ENCODE results near the gene SGSM1. TPM values are rescaled to one million over a fixed set of nuclear protein-coding genes. Genes with fewer than 3 reads are reported as not detected.

SGSM1 gene
- total and polyA plus RNA-seq, 2 of the 4 experiments (the other 2 are of a cell fraction), result not detected

DNA sequence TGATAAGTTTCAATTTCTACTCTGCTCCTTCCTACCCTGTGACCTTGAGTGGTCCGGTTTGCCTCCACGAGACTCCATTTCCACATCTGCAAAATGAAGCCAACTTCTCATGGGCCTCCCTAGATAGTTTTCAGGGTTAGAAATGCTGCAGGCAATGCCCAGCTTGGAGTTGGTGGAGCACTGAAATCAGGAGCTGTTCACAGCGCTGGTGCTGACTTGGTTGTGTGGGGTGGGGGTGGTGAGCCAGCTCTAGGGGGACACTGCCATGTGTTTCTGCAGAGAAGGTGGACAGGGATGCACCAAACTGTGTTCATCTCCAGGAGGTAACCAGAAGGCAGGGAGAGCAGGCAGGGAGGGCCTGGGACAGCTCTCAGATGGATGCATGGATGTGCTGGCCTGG is 37.0 kb downstream of the SGSM1 start:
- POLR2A ChIA-PET (ENCODE audit: unreplicated experiment), result interaction anchor here (0.6 kb wide), 1 partner anchor 15 kb away, joined by 5 read pairs; no protein-coding TSS in a partner anchor
- no peak overlapping the region for H4K91ac ChIP-seq (ENCODE audit: insufficient read depth, low read depth, low read length)
- H4K8ac ChIP-seq (ENCODE audit: low read depth in 2 of 2, low read length in 2 of 2), result no peak overlapping the region
- no peaks in the 10 kb centered on the region for H4K20me1 ChIP-seq (ENCODE audit: insufficient read depth, low read length)
- H2BK120ac ChIP-seq (ENCODE audit: low read depth, low read length), result no peak overlapping the region
- no peaks in the 10 kb centered on the region; the same call in 1 of the 2 replicates for H3K27me3 ChIP-seq (ENCODE audit: control insufficient read depth, insufficient read depth, low read length)
- H2AK5ac ChIP-seq (ENCODE audit: low read depth, low read length), result no peak overlapping the region
- no peak overlapping the region for H2BK5ac ChIP-seq (ENCODE audit: low read depth, low read length, poor library complexity, severe bottlenecking)
- dilution Hi-C loops (cut with HindIII; ENCODE audit: low sequenced_read_pairs, unreplicated experiment), result no loop called here
- DNase-seq, result no peak
- 63% methylated on average over 1 of the region's 3 CpGs; no CpG with 5 or more reads in 1 of the 2 experiments for WGBS, 2 experiments (ENCODE audit: extremely low coverage in 2 of 2, insufficient read length in 1 of 2)
- CTCF ChIA-PET, result no interaction called here
- H3K4me1 ChIP-seq (ENCODE audit: control insufficient read depth, insufficient read depth, low read length), result no peaks in the 10 kb centered on the region
- H2AK9ac ChIP-seq (replicated peaks; ENCODE audit: low read depth, low read length, poor library complexity), result no peak overlapping the region
- H4K5ac ChIP-seq (ENCODE audit: low read depth, low read length), result no peak overlapping the region
- no peak overlapping the region for H3K23ac ChIP-seq (ENCODE audit: low read depth, low read length)
- H3K9me1 ChIP-seq (ENCODE audit: insufficient read depth, low read length), result no peaks in the 10 kb centered on the region
- no peaks in the 10 kb centered on the region for H3K79me1 ChIP-seq (ENCODE audit: low read depth in 1 of 2, low read length in 2 of 2)
- TF ChIP-seq RCOR1 (IDR thresholded peaks at IDR 0.05; ENCODE audit: insufficient replicate concordance, low read length) (no peak), SMC3 (IDR thresholded peaks at IDR 0.05; ENCODE audit: low read depth, low read length) (no peak), MAZ (IDR thresholded peaks at IDR 0.05; ENCODE audit: borderline replicate concordance, low read depth, low read length) (no peak), CEBPB (IDR thresholded peaks at IDR 0.05; ENCODE audit: low read depth, low read length) (no peak), MAFK (IDR thresholded peaks at IDR 0.05; ENCODE audit: low read depth, low read length) (no peak), FOS (IDR thresholded peaks at IDR 0.05; ENCODE audit: low read depth, low read length) (no peak), ELK1 (IDR thresholded peaks at IDR 0.05; ENCODE audit: borderline replicate concordance, low read depth, low read length) (no peak), CHD1 (IDR thresholded peaks at IDR 0.05; ENCODE audit: low read depth, low read length) (no peak), POLR2A (IDR thresholded peaks at IDR 0.05; ENCODE audit: low read depth, low read length) (no peak), NFE2L2 (IDR thresholded peaks at IDR 0.05; ENCODE audit: low read depth, low read length) (no peak), MXI1 (IDR thresholded peaks at IDR 0.05; ENCODE audit: borderline replicate concordance, low read depth, low read length) (no peak), RFX5 (IDR thresholded peaks at IDR 0.05; ENCODE audit: low read depth, low read length) (no peak), BHLHE40 (IDR thresholded peaks at IDR 0.05; ENCODE audit: low read depth, low read length) (no peak), RAD21 (IDR thresholded peaks at IDR 0.05; ENCODE audit: low read length) (no peak)
- TF ChIP-seq, protein P1, sequence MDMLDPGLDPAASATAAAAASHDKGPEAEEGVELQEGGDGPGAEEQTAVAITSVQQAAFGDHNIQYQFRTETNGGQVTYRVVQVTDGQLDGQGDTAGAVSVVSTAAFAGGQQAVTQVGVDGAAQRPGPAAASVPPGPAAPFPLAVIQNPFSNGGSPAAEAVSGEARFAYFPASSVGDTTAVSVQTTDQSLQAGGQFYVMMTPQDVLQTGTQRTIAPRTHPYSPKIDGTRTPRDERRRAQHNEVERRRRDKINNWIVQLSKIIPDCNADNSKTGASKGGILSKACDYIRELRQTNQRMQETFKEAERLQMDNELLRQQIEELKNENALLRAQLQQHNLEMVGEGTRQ (IDR thresholded peaks at IDR 0.05; ENCODE audit: low read depth, low read length), result no peak
- no peak overlapping the region for H3K4ac ChIP-seq (ENCODE audit: low read depth, low read length)
- no peak for ATAC-seq (ENCODE audit: low read depth)
- no peak overlapping the region for H3K56ac ChIP-seq (ENCODE audit: extremely low read depth, insufficient read depth, low read length)
- no peak overlapping the region for H3K9ac ChIP-seq (ENCODE audit: low read depth, low read length)
- H3K18ac ChIP-seq (ENCODE audit: low read depth, low read length), result no peak overlapping the region
- H2BK15ac ChIP-seq (ENCODE audit: low read depth, low read length), result no peak overlapping the region
- no TSS peak for BruUV-seq (replicated peaks)
- no peak overlapping the region for H3K4me3 ChIP-seq (ENCODE audit: insufficient read depth, low read depth, low read length)
- H2BK20ac ChIP-seq (ENCODE audit: low read depth, low read length), result no peak overlapping the region
- H3K14ac ChIP-seq (replicated peaks; ENCODE audit: low read depth, low read length), result no peak overlapping the region
- H3K36me3 ChIP-seq (ENCODE audit: control insufficient read depth, insufficient read depth, low read length), result no peaks in the 10 kb centered on the region
- H2AFZ ChIP-seq (replicated peaks; ENCODE audit: low read length, poor library complexity), result no peak overlapping the region
- in situ Hi-C loops (cut with MboI; ENCODE audit: low sequenced_read_pairs), result no loop called here
- no peak overlapping the region for H3K27ac ChIP-seq (ENCODE audit: insufficient read depth, low read length)
- intact Hi-C loops (cut with micrococcal nuclease), result no loop called here
- H3K9me3 ChIP-seq (ENCODE audit: control insufficient read depth, insufficient read depth, low read length), result no peaks in the 10 kb centered on the region
- no peak overlapping the region for H3K4me2 ChIP-seq (ENCODE audit: low read depth, low read length)

Measured in IMR-90 (cell line).